ENCODE data around the gene OTOP1.
"Not testable (repeated sequence)": the region's sequence is repeated elsewhere in the genome, so short reads cannot be mapped to it uniquely, and the experiment has no call there.

DNA sequence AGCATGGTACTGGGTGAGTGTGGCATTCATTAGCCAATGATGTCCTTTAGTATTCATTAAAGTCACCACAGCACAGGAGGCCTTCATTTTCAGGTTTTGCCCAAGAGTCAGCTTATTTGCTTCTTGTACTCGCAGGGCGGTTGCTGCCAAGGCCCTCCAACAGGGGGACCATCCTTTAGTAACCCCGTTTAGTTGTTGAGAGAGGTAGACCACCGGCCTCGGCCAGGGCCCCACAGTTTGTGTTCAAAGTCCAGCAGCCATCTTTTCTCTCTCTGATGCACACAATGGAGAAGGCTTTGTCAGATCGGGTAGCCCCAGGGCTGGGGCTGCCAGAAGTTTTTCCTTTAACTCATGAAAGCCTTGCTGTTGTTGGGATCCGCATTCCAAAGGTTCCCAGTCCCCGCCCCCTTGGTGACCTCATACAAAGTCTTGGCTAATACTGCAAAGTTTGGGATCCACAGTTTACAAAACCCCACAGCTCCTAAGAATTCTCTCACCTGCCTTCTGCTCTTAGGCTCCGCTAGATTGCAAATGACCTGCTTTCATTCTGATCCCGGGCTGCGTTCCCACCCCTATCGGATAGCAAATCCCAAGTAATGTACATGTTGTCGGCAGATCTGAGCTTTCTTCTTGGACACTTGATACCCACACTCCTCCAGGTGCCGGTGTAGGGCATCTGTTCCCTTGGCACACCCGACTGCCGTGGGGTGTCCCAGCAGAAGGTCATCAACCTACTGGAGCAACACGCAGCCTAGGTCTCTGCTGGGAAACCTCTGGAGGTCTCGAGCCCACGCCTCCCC lies 58.5 kb downstream of the OTOP1 start:
- TF ChIP-seq CTCF, POLR2A (IDR thresholded peaks at IDR 0.05): not testable (repeated sequence)
